ENCODE results near the gene CRADD.

- TF ChIP-seq CTCF (IDR thresholded peaks at IDR 0.05) (no peak), POLR2A (IDR thresholded peaks at IDR 0.05) (no peak)
Observed at GRCh38 chr12:93743229-93743998, 66.2 kb downstream of the CRADD start.
